OCI-LY1 (cell line): Measurements from ENCODE around the gene LCE1F.

Source experiments
- CTCF ChIP-seq: fragments of 200-600 bp; sonication (generic), shearing (Covaris generic); IDR thresholded peaks from 2 replicates; pipeline ENCODE4 v1.5.1; 2017; ENCODE audit warnings: mild to moderate bottlenecking, antibody characterized with exemption, low read length, moderate library complexity, mixed read lengths
- EZH2 ChIP-seq: fragments of 200-600 bp; sonication (generic), shearing (Covaris generic); IDR thresholded peaks from 2 replicates; pipeline ENCODE4 v1.8.0; 2017; ENCODE audit warnings: borderline replicate concordance, mixed run types, mild to moderate bottlenecking, antibody characterized with exemption, low read length, moderate library complexity, mixed read lengths

DNA sequence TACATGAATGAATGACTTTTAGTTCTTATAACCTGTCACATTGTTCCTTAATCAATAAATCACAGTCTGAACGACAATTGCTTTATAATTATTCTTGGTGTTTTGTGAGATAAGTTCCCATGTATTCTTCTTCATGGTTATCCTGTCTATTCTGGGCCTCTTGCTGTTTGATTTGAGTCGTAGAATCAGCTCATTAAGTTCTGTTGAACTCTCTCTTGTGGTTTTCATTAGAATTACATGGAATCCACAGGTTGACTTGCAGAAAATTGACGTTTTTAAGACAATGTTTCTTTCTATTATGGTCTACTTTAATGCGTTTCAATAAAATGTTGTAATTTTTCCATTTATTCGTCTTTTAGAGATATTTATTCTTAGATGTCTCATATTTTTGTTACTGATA is 48.4 kb downstream of the LCE1F start:
- TF ChIP-seq CTCF (no peak), EZH2 (no peak)
